ENCODE measurements around the gene PRKCQ. TPM values are rescaled to one million over a fixed set of nuclear protein-coding genes. Genes with fewer than 3 reads are reported as not detected.
A peak's percentile ranks its signal among the peaks of the same experiment; 100 is the strongest.

Gene PRKCQ
- polyA plus RNA-seq, 1 donor (not counting 4 experiments of a cell fraction or from before 2014, with no cell fraction given), result 7.5 TPM

DNA sequence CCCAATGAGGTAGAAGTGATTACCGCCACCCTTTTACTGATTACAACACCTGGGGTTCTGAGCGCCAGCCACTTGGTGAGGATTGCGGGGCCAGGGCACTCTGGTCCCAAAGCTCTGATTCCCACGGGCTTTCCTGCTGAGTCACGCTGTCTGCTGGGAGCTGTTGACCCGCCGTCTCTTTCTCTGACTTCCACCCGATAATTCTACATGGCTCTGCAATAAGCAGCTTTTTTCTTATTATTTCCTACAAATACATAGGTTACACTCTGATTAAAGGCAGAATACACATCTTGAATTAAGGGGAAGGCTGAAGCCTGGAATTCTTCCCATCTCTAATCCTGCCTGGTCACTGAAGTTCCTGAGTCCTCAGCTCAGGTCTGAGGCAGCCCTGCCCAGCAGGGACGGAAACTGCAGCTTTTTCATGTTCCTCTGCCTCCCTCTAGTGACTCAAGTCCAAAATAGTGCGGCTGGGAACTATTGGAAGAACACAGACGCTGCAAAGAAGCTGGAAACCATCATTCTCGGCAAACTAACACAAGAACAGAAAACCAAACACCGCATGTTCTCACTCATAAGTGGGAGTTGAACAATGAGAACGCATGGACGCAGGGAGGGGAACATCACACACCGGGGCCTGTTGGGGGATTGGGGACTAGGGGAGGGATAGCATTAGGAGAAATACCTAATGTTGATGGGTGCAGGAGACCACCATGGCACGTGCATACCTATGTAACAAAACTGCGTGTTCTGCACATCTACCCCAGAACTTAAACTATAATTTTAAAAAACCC is 178.3 kb downstream of the PRKCQ start:
- Histone ChIP-seq H3K4me2 (ENCODE audit: control insufficient read depth, extremely low read depth, insufficient read depth, low read depth, low read length) (peak overlapping the region; percentile 92), H3K4me1 (ENCODE audit: control insufficient read depth, extremely low read depth, insufficient read depth, low read length) (peaks cover 9% of the 10 kb centered on the region), H4K20me1 (ENCODE audit: control insufficient read depth, extremely low read depth, insufficient read depth, low read length) (no peaks in the 10 kb centered on the region), H3K27ac (ENCODE audit: control insufficient read depth, insufficient read depth, low read length) (peak overlapping the region; percentile 50), H3K36me3 (ENCODE audit: control insufficient read depth in 2 of 2, extremely low read depth in 1 of 2, insufficient read depth in 2 of 2, low read length in 2 of 2) (no peaks in the 10 kb centered on the region), H3K4me3 (ENCODE audit: control insufficient read depth in 2 of 3, extremely low read depth in 1 of 3, insufficient read depth in 2 of 3, low read depth in 1 of 3, low read length in 3 of 3) (peak overlapping the region; percentile 16 to 66 (median 63)), H3K79me2 (ENCODE audit: control insufficient read depth, insufficient read depth, low read length) (no peaks in the 10 kb centered on the region), H3K9me1 (ENCODE audit: control insufficient read depth, extremely low read depth, insufficient read depth, low read length) (no peaks in the 10 kb centered on the region), H3K9me3 (ENCODE audit: control insufficient read depth, low read depth, low read length) (no peaks in the 10 kb centered on the region), H3K9ac (ENCODE audit: control insufficient read depth, extremely low read depth, insufficient read depth, low read length) (peak overlapping the region; percentile 53), H3K27me3 (ENCODE audit: control insufficient read depth, extremely low read depth, insufficient read depth, low read length) (peaks cover 5% of the 10 kb centered on the region), H2AFZ (ENCODE audit: control insufficient read depth, low read length) (peak overlapping the region; percentile 79)
- TF ChIP-seq CTCF (optimal IDR thresholded peaks at IDR 0.05 in 1 of 3, IDR thresholded peaks at IDR 0.05 in 1 of 3, conservative IDR thresholded peaks at IDR 0.05 in 1 of 3; ENCODE audit: extremely low read depth in 1 of 3, insufficient read depth in 2 of 3, low read length in 3 of 3) (peak; percentile 72 to 84 (median 76)), EZH2 (IDR thresholded peaks at IDR 0.05; ENCODE audit: low read length) (no peak)
- peak; percentile 83 for FAIRE-seq
- dilution Hi-C loops (cut with MboI; ENCODE audit: extremely low pct_ligation_motif_present, low sequenced_read_pairs), result no loop called here
- DNase-seq (ENCODE audit: low read depth, low spot score), result peak; percentile 58

- no peaks in the 10 kb centered on the region for H3K79me2 ChIP-seq (ENCODE audit: control insufficient read depth, insufficient read depth, low read length)
- peak overlapping the region; percentile 92 for H3K4me2 ChIP-seq (ENCODE audit: control insufficient read depth, extremely low read depth, insufficient read depth, low read depth, low read length)
- H3K27me3 ChIP-seq (ENCODE audit: control insufficient read depth, extremely low read depth, insufficient read depth, low read length), result peaks cover 5% of the 10 kb centered on the region
- no peak overlapping the region for H3K27ac ChIP-seq (ENCODE audit: control insufficient read depth, insufficient read depth, low read length)
- DNase-seq (ENCODE audit: low read depth, low spot score), result no peak
- no peaks in the 10 kb centered on the region for H3K36me3 ChIP-seq (ENCODE audit: control insufficient read depth in 2 of 2, extremely low read depth in 1 of 2, insufficient read depth in 2 of 2, low read length in 2 of 2)
- H3K4me3 ChIP-seq (ENCODE audit: control insufficient read depth in 2 of 3, extremely low read depth in 1 of 3, insufficient read depth in 2 of 3, low read depth in 1 of 3, low read length in 3 of 3), result no peak overlapping the region
- no peaks in the 10 kb centered on the region for H3K9me3 ChIP-seq (ENCODE audit: control insufficient read depth, low read depth, low read length)
- H3K4me1 ChIP-seq (ENCODE audit: control insufficient read depth, extremely low read depth, insufficient read depth, low read length), result peaks cover 9% of the 10 kb centered on the region
- H3K9me1 ChIP-seq (ENCODE audit: control insufficient read depth, extremely low read depth, insufficient read depth, low read length), result no peaks in the 10 kb centered on the region
- no peak overlapping the region for H3K9ac ChIP-seq (ENCODE audit: control insufficient read depth, extremely low read depth, insufficient read depth, low read length)
- dilution Hi-C loops (cut with MboI; ENCODE audit: extremely low pct_ligation_motif_present, low sequenced_read_pairs), result no loop called here
- TF ChIP-seq EZH2 (IDR thresholded peaks at IDR 0.05; ENCODE audit: low read length) (no peak), CTCF (optimal IDR thresholded peaks at IDR 0.05 in 1 of 3, IDR thresholded peaks at IDR 0.05 in 1 of 3, conservative IDR thresholded peaks at IDR 0.05 in 1 of 3; ENCODE audit: extremely low read depth in 1 of 3, insufficient read depth in 2 of 3, low read length in 3 of 3) (no peak)
- H2AFZ ChIP-seq (ENCODE audit: control insufficient read depth, low read length), result no peak overlapping the region
- H4K20me1 ChIP-seq (ENCODE audit: control insufficient read depth, extremely low read depth, insufficient read depth, low read length), result no peaks in the 10 kb centered on the region
- no peak for FAIRE-seq
These were observed 179.1 kb downstream of the PRKCQ start for GRCh38 chr10:6400821-6401465.

Data from keratinocyte (primary cell).